Parathyroid adenoma (tissue), 2 donors: ENCODE results near the gene RUNX3.

Source experiments
- H2AFZ ChIP-seq: fragments of 300-600 bp; sonication (generic); one replicate; pipeline ENCODE4 v1.7.0; 2017; ENCODE audit warnings: antibody characterized with exemption, mild to moderate bottlenecking
- H3K27ac ChIP-seq: fragments of 300-600 bp; sonication (generic); one replicate; pipeline ENCODE4 v1.7.0; 2017
- H3K27me3 ChIP-seq: fragments of 300-600 bp; sonication (generic); one replicate; pipeline ENCODE4 v1.7.0; 2017; ENCODE audit warnings: low read length; ENCODE audit not compliant: control insufficient read depth, insufficient read depth
- H3K36me3 ChIP-seq: fragments of 300-600 bp; sonication (generic); one replicate; pipeline ENCODE4 v1.7.0; 2017; ENCODE audit warnings: low read length; ENCODE audit not compliant: control insufficient read depth, insufficient read depth
- H3K4me1 ChIP-seq: fragments of 300-600 bp; sonication (generic); one replicate; pipeline ENCODE4 v1.7.0; 2017; ENCODE audit warnings: control low read depth
- H3K4me2 ChIP-seq: fragments of 300-600 bp; sonication (generic); one replicate; pipeline ENCODE4 v1.7.0; 2017; ENCODE audit warnings: low read length
- H3K4me3 ChIP-seq: fragments of 300-600 bp; sonication (generic); one replicate; pipeline ENCODE4 v1.7.0; 2017; ENCODE audit warnings: low read depth, low read length
- H3K79me2 ChIP-seq: fragments of 300-600 bp; sonication (generic); one replicate; pipeline ENCODE4 v1.7.0; 2017; ENCODE audit warnings: control low read depth
- H3K9ac ChIP-seq: fragments of 300-600 bp; sonication (generic); one replicate; pipeline ENCODE4 v1.7.0; 2017; ENCODE audit warnings: mild to moderate bottlenecking
- H3K9me3 ChIP-seq: fragments of 300-600 bp; sonication (generic); one replicate; pipeline ENCODE4 v1.7.0; 2017; ENCODE audit warnings: low read length; ENCODE audit not compliant: control insufficient read depth
- TF ChIP-seq, protein P1 (sequence below): fragments of 300-600 bp; sonication (generic); IDR thresholded peaks from one replicate; pipeline ENCODE4 v1.7.0; 2017; ENCODE audit warnings: antibody characterized with exemption, mild to moderate bottlenecking
- donor health status: primary hyperparathyroidism.

Gene RUNX3

DNA sequence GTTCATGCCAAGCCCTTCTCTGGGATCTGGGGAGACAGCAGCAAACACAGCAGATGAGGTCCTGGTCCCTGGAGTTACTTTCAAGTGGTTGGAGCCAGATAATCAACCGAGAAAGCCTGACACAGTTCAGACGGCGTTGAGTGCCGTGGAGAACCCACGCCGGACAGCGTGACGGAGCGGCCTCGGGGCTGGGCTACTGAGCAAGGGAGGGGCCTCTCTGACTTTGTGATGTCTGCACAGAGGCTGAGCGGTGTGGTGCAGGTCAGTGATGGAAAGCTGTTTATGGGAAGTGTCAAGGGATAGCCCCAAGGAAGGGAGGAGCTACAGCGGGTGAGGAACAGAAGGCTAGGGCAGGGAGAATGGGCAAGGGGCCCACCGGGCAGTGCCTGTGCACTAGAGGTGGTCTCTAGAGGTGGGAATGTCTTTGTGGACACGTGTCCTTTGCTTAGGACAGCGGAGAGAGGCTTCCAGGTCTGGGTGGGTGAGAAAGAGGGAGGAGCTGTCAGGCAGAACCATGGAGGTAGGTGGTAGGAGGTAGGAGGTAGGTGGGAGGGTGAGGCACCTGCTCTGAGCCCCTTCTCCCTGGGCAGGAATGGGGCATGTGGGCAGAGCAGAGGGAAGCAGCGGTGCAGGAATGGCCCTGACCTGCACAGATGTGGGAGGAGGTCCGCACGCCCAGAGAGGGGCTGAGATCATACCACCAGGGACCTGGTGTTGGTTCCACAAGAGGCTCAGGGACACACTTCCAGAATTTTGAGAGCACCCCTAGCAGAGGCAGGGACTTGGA is 62.8 kb downstream of the RUNX3 start:
- H3K79me2 ChIP-seq, result no peaks in the 10 kb centered on the region
- no peak overlapping the region for H3K9ac ChIP-seq
- no peaks in the 10 kb centered on the region for H3K27me3 ChIP-seq
- H3K27ac ChIP-seq, result no peak overlapping the region
- TF ChIP-seq, protein P1, sequence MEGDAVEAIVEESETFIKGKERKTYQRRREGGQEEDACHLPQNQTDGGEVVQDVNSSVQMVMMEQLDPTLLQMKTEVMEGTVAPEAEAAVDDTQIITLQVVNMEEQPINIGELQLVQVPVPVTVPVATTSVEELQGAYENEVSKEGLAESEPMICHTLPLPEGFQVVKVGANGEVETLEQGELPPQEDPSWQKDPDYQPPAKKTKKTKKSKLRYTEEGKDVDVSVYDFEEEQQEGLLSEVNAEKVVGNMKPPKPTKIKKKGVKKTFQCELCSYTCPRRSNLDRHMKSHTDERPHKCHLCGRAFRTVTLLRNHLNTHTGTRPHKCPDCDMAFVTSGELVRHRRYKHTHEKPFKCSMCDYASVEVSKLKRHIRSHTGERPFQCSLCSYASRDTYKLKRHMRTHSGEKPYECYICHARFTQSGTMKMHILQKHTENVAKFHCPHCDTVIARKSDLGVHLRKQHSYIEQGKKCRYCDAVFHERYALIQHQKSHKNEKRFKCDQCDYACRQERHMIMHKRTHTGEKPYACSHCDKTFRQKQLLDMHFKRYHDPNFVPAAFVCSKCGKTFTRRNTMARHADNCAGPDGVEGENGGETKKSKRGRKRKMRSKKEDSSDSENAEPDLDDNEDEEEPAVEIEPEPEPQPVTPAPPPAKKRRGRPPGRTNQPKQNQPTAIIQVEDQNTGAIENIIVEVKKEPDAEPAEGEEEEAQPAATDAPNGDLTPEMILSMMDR, result no peak
- H3K36me3 ChIP-seq, result no peaks in the 10 kb centered on the region
- H3K4me1 ChIP-seq, result peaks cover 4% of the 10 kb centered on the region
- H3K4me2 ChIP-seq, result no peak overlapping the region
- no peaks in the 10 kb centered on the region for H3K9me3 ChIP-seq
- H3K4me3 ChIP-seq, result no peak overlapping the region
- no peak overlapping the region for H2AFZ ChIP-seq

DNA sequence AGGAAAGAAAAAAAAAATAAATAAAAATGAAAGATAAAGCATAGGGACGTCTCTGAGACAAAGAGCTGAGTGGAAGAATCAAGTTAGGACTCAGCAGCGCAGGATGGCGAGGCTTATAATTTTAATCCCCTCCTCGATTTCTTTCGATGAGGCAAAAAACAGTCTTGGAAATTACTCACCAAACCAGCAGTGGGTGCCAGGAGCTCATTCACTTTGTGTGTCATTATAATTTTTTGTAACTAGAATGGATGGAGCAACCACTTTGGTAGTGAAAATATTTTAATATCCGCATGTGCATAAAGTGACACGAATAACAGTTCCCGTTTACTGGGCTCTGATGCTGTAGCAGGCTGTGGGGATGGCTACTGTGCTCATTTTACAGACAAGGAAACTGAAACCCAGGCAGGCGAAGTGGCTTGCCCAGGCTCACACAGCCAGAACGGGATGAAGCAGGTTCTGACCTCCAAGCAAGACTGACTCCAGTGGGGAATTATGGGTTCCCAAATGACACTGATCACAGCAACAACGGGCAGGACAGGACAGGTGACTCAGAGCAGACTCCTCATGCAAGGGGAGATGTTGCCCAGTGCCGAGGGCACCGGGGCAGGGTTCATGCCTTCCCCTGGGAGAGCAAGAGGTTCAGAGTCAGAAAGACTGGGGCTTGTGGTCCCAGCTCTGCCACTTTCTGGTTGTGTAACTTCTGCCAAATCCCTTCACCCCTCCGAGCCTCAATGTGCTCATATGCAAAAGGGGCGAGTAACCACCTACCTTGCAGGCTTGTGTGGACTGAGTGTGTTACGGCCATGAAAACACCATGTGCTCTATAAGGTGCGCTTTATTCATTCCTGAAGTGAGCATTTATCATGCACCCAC is 63.6 kb downstream of the RUNX3 start:
- Histone ChIP-seq H3K27me3 (no peaks in the 10 kb centered on the region), H3K36me3 (no peaks in the 10 kb centered on the region), H3K4me3 (no peak overlapping the region), H3K27ac (no peak overlapping the region), H2AFZ (no peak overlapping the region), H3K4me1 (peaks cover 4% of the 10 kb centered on the region), H3K79me2 (no peaks in the 10 kb centered on the region), H3K9ac (no peak overlapping the region), H3K9me3 (no peaks in the 10 kb centered on the region), H3K4me2 (no peak overlapping the region)
- TF ChIP-seq, protein P1, result no peak

DNA sequence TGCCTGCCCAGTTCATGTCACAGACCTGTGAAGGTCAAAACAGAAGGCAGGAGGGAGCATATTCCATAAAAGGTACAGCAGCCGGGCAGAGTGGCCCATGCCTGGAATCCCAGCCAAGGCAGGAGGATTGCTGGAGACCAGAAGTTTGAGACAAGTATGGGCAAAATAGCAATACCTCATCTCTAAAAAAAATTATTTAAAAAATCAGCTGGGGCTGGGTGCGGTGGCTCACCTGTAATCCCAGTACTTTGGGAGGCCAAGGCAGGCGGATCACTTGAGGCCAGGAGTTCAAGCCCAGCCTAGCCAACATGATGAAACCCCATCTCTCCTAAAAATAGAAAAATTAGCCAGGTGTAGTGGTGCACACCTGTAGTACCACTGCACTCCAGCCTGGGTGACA is 64.5 kb downstream of the RUNX3 start:
- no peak overlapping the region for H3K27ac ChIP-seq
- no peaks in the 10 kb centered on the region for H3K9me3 ChIP-seq
- no peaks in the 10 kb centered on the region for H3K79me2 ChIP-seq
- H3K36me3 ChIP-seq, result no peaks in the 10 kb centered on the region
- no peaks in the 10 kb centered on the region for H3K27me3 ChIP-seq
- no peak overlapping the region for H3K9ac ChIP-seq
- TF ChIP-seq, protein P1, result no peak
- H3K4me3 ChIP-seq, result no peak overlapping the region
- no peak overlapping the region for H2AFZ ChIP-seq
- H3K4me1 ChIP-seq, result peaks cover 4% of the 10 kb centered on the region
- no peak overlapping the region for H3K4me2 ChIP-seq

DNA sequence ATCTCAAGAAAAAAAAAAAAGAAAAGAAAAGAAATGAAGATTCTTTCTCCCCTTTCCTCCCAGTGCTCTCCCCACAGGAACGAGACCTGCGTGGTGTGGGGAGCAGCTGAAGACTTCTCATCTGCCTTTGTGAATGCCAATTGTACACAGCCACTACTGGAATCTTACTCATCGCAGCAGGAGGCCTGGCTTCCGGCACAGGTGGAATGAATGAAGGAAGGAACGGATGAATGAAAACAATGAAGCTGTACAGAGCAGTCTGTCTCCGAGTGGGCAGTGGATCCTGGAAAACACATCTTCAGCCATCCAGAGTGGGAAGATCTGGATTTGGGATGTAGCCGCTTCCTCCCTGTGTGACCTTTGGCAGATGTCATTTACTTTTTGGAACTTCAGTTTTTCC is 64.9 kb downstream of the RUNX3 start:
- Histone ChIP-seq H2AFZ (no peak overlapping the region), H3K27ac (no peak overlapping the region), H3K9me3 (no peaks in the 10 kb centered on the region), H3K4me1 (peaks cover 4% of the 10 kb centered on the region), H3K27me3 (no peaks in the 10 kb centered on the region), H3K79me2 (no peaks in the 10 kb centered on the region), H3K36me3 (no peaks in the 10 kb centered on the region), H3K9ac (no peak overlapping the region), H3K4me2 (no peak overlapping the region), H3K4me3 (no peak overlapping the region)
- TF ChIP-seq, protein P1, result no peak
